ENCODE measurements around the gene SLFNL1.
A peak's percentile ranks its signal among the peaks of the same experiment; 100 is the strongest.

The SLFNL1 gene

DNA sequence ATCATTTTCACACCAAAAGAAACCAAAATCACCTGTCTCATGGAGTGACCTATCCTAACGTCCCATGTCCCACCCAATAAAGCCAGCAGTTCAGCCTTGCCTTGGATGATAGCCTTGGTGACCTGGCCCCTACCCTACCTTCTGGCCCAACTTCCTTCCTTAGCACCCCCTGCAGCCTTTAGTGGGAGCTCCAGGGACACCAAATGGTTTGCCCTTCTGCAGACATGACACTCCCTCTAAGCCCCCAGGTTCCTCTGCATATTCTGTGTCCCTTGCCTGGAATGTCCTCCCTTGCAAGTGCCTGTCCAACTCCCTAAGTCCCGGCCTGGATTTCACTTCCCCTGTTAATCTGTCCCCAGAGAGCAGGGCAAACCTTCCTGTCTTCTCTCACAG is 2.2 kb downstream of the SLFNL1 start:
- DNase-seq: no peak

DNA sequence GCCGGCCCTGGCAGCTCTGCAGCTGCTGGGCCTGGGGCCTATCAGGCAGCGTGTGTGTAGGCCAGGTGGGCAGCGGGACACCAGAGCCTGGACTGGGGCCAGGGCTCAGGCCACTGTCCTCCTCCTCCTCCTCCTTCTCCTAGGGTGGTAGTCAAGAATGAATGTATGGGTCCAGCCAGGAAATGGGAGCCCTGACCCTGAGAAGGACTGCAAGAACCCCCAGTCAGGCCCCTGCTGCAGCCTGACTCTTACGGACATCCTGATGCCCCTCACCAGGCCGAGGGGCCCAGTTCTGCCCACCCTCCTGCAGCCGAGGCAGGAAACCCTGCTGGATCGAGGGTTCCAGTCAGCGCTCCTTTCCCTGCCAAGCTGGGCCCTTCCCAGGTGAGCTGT is 3.5 kb downstream of the SLFNL1 start:
- no peak for DNase-seq

DNA sequence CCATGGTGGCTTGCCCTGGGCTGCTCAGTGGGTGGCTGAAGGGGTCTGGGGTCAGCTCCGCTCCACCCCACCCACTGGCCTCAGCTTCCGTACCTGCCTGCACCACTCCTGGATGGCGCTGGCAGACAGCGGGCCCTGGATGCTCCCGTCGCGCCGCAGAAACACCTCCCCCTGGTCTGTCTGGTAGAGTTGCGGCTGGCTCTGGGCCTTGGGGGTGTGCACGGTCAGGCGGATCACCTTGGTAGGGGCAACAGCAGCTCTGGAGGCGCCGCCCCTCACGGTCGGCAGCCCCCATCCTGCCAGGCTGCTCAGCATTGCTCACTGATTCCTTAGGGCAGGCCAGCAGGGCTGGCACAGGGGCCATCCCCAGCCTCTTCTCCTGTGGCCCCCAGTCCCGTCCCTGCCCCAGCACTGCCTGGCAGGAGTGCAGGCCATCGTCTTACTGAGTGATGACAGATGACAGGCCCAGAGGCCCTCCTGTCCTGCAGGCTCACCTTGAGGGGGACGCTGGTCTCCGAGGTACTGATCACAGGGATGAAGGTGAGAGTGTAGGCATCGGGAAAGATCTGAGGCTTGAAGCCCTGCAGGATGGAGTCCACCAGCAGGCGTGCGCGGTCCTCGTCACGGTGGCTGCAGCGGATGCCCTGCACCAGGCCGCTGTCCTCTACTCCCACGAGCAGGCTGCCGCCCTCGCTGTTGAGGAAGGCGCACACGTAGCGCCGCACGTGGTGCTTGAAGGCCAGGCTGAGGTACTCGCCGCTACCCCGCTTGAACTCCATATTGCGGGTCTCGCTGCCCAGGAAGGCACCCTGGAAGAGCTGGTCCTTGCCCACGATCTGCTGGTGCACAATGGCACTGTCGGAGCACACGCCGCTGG is 4.1 kb downstream of the SLFNL1 start:
- DNase-seq: no peak

DNA sequence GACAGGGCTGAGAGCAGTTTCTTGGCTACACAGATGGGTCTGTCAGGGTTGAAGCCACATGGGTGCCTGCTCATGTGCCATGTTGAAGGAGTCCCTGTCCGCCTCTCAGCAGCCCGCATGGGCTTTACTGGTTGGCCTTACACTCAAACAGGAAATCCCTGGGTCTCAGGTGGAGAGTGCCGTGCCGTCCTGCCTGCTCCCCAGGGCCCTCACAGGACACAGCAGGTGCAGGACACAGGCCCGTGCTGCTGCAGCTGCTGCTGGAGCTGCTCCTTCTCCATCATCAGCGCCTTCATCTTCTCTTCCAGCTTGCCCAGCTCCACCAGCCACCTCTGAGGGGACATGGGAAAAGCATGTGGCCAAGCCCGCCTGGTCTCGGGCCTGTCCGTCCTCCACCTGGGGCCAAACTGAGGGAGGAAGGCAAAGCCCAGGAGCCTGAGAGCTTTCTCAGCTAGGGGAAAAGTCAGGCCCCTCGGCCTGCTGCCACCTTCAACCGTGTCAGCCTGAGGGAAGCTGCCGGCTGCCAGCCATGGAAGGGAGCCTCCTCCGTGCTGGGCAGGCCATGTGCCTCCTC is 5.5 kb downstream of the SLFNL1 start:
- DNase-seq: no peak

DNA sequence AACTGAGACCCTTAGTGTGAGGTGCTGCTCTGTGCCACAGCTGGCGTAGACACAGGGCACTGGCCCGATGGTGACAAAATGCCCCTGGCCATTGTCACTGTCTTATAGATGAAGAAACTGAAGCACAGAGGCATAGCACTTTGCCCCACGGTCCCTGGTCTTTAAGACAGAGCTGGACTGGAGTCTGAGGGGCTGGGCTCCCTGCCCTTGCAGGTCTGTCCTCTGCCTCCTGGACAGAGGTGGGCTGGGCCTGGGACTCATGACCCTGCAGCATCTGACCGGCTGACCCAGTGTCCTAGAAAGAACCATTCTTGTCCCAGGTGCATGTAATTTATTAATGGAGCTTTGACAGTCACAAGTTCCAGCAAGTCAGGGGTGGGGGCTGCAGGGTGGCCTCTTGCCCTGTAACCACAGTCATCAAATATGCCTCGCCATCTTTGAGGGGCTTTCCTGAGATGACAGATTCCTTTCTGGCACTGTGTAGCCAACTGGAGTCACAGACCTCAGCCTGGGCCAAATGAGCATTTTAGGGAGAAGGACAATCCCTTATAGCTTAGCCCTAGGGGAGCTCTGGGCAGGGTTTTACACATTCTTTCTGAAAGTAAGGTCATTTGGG is 6.1 kb downstream of the SLFNL1 start:
- DNase-seq: no peak

DNA sequence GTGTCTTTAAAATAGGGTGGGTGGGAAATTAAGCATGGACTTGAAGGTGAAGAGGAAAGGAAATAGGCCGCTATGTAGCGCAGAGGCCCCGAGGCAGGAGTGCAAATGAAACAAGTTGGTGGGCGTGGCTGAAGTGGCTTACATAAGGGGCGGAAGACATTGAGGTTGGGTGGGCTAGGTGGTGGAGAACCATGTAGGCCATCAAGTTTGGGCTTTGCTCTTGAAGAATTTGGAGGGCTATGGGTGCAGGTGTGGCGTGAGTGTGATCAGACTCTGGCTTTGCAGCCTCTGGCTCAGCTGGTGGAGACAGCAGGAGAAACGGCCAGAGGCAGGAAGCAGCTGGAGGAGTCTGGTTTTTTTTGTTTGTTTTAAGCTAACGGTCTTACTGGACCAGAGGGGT is 6.7 kb downstream of the SLFNL1 start:
- no peak for DNase-seq

DNA sequence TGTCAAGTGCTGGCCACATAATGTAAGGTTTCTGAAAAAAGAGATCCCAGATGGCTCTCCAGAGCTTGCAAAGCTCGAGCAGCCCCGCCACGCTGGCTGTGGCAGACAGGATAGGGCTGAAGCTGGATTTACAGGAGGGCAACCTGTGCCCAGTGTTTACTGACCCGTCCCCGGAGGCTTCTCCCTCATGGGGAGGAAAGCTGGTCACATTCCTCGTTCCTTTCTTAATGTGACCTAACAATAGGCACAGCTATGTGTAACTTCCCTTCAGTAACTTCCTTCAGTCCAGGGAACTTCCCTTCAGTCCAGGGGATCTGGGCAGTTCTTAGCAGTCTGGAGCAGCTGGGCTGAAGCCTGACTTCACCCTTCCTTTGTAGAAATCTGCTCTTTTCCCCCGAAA is 7.7 kb downstream of the SLFNL1 start:
- no peak for DNase-seq

DNA sequence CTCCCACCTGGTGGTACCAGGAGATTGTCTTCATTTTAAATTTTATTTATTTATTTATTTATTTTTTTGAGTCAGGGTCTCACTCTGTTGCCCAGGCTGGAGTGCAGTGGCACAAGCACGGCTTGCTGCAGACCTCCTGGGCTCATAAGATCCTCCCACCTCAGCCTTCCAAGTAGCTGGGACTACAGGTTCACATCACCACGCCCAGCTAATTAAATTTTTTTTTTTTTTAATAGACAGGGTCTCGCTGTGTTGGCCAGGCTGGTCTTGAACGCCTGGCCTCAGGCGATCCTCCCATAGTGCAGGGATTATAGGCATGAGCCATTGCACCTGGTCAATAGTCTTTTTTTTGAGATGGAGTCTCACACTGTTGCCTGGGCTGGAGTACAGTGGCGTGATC is 8.5 kb downstream of the SLFNL1 start:
- no peak for DNase-seq

DNA sequence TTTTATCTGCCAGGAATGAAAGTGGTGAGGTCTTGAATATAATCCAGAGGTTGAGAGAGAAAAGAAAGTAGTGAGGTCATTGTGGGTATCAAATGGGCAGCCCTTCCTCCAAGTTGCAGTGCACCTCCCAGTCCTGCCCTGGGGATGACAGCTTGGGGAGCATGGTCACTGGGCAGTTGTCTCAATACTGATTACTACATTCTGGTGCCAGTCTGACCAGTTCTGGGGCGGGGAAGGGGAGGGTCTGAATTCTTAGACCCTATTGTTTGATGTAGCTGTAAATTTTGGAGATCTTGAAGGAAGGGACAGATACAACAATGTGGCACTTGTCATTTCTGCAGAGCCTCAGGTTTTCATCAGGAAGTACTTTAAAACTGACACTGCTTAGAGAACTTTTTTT is 11.2 kb downstream of the SLFNL1 start:
- DNase-seq: no peak

DNA sequence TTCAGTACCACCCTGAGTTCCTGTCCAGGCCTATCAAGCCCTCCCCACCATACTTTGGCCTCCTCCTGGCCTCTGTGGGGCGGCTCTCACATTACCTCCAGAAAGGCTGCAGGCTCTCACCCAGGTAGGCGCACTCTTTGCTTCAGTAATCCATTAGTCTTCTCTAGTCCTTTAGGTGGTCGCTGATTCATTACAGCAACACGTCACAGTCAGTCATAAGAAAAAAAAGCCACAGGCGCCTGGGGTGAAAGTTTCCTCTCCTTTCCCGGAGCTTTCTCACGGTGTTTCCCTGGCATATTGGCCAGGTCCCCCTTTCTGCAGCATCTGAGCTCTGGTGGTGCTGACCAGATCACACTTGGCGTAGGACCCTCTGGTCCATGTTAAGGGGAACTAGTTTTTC is 12.1 kb downstream of the SLFNL1 start:
- DNase-seq: no peak

DNA sequence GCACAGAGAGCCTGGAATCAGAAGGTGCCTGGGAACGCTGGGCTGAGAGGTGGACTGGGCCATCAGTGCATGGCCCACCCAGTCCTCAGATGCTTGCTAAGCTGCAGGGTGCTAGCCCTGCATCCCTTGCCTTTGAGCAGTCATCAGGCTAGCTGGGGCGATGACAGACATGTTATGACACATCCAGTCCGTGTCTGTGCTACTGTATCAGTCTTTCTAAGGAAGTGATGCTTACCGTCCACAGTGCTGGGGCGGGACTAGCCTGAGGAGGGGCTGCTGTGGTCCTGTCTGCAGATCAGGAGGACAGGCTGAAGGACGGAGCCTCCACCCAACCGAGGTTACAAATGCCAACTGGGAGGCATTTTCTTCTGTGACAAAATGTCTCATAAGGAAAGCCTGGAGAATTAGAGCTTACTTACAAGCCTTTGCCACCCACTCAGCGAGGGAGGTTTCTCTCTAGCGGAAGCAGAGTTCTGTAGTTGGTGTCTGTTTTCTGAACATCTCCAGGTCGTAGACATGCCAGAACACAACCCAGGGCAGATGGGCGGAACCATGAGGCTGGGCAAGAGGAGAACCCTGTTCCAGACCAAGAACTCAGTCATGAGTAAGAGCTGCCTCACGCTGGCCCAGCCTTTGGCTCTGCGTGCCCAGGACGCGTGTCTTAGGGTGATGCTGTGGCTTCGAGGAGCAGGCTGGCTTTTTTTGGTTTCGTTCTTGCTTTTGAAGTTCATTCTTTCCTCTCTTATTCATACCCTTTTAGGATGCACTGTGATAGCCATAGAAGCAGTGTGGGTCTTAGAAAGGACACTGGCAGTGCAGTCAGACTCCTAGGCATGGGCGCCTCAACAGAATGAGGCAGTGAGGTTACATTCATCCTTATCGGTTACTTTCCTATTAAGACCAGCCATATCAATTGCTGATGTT is 14.3 kb downstream of the SLFNL1 start:
- no peak for DNase-seq

DNA sequence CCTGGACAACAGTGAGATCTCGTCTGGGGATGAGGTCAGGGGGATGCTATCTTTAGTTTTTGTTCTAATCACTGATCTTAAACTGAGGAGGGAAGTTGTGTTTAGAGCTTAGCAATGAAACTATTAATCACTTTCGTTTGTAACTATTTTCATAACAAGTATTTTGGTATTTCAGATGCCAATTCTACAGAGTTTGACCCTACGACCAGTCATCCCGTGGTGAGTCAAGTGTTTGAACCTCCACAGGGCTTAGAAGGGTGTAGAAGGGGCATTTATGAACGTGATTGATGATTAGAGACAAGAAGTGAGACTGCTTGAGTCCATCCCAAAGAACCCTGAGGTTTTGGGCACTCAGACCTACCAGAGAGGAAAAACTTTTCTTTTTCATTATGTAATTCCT is 15.6 kb downstream of the SLFNL1 start:
- no peak for DNase-seq

DNA sequence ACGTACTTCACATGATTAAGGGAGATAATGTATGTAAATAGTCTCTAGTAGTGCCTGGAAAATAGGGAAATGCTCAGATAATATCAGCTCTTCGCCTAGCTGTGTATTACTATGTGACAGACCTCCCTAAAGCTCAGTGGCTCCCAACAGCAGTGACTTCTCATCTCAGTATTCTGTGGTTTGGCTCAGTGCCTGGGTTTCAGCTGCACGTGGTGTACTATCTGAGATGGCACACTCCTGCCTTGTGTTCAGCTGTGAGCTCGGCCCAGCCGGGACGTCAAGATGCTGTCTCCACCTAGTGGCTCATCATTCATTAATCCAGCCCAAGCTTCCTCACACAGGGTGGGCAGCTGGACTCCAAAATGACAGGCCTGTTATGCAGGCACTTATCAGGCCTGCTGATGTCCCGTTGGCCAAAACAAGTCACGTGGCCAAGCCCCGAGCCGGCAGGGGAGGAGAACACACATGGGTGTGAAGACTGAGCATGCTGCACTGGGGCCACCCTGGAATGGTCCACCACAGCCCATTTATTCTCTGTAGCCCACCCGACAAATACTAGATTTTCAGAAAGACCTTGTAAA is 17.8 kb downstream of the SLFNL1 start:
- peak; percentile 81 for DNase-seq

DNA sequence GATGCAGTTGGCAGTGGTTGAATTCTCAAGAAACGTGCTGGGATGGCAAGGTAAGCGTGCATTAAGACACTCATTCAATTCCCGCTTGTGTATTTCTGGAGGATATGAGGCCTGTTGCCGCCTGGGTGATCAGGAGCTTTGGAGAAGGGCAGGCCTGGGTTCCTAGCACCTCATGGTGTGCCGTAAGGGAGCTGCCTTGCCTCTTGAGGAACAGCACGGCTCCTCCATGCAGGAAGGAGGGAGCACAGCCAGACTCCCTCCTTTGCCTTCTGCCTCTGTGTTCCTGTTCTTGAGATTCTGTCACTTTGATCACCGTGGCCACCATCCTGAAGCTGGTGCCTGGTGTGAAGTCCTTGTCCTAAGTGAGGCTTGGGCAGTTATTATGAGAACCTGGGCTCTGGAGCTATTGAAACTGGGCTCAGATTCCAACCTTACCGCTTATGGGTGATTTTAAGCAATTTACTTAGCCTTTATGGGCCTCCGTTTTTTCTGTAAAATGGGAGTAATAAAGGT is 18.3 kb downstream of the SLFNL1 start:
- DNase-seq: no peak

DNA sequence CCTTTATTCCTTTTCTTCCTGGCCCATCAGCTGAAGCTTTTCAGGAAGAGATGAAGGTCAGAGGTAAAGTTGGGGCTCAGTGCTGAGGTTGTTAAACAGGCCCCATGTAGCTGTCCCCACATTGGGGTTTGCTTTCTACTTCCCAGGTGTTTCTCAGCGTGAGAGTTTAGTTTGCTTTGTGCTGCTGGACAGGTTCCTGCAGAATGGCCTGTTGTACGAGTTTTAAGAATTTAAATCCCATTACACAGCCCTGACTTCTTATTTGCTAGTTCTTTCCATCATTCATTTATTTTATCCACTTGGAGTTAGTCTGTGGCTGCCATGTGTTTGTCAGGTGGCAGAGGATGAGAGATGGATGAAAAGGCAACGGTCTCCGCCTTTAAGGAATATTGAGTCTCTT is 22.9 kb downstream of the SLFNL1 start:
- DNase-seq: no peak

DNA sequence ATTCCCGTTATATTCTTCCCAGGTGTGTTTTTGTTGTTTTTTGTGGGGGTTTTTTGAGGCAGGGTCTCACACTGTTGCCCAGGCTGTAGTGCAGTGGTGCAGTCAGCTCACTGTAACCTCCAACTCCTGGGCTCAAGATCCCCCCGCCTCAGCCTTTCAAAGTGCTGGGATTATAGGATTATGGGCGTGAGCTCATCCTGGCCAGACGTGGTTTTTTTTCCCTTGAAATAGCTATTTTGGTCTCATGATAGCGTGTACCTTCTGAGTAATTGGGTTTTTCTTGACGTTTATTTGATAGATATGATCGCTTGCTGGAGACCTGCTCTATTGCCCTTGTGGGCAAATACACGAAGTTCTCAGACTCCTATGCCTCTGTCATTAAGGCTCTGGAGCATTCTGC is 24.4 kb downstream of the SLFNL1 start:
- DNase-seq: no peak

DNA sequence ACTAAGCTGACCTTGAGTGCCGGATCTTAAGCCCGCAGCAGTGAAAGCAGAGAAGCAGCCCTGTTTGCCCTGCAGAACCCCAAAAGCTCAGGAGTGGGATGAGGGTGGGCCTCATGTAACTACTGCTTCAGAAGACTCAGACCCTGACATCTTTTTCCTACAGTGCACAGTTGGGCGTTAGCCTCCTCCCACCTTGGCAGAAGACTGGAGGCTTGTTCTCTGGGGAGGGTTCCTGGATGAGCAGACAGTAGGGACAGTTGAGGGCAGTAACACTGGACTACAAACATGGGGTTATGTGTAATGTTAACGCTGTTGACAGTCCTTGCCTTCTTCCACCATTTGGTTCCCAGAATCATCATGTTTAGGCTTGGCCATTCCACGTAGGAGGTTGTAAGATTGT is 32.5 kb downstream of the SLFNL1 start:
- no peak for DNase-seq

DNA sequence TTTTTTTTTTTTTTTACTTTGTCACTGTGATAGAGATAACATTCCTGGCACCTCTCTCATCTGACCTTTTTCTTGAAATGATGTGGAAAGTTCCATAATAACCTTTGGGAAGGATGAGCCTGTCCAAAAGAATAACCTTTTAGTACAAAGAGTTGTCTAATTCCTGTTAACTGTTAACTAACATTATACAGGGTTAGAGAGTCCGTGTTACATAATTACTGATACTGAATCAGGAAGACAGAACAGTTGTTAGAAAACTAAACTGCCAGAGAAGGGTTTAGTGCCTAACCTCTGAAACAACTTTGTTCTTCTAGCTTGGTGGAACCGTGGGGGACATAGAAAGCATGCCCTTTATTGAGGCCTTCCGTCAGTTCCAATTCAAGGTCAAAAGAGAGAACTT is 33.2 kb downstream of the SLFNL1 start:
- no peak for DNase-seq

DNA sequence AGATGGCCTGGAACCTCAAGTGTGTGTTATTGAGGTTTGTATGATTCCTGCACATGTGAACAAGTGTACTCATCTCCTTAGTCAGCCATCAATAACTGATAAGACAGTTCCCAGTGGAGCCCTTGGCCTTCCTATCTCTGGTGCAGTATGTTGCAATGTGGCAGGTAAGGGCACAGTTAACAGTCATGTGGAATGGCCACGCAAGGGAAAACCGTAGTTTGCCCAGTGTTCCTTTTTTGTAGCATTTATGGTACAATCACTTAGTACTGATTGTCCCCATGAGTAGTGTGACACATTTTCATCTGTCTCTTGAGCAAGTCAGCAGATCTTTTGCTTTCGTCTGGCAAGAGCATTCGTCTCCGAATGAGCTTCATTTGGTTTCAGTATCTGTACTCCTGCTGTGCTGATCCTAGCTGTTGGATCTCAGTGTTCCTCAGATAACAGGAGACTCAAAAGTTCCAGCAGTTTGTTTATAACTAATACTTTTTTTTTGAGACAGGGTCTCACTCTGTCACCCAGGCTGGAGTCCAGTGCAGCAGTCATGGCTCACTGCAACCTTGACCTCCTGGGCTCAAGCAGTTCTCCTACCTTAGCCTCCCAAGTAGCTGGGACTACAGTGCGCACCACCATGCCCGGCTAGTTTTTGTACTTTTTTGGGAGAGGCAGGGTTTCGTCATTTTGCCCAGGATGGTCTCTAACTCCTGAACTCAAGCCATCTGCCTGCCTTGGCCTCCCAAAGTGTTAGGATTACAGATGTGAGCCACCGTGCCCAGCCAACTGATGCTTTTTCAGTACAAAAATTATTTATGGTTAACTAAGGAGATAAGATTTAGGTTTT is 33.9 kb downstream of the SLFNL1 start:
- DNase-seq: no peak

DNA sequence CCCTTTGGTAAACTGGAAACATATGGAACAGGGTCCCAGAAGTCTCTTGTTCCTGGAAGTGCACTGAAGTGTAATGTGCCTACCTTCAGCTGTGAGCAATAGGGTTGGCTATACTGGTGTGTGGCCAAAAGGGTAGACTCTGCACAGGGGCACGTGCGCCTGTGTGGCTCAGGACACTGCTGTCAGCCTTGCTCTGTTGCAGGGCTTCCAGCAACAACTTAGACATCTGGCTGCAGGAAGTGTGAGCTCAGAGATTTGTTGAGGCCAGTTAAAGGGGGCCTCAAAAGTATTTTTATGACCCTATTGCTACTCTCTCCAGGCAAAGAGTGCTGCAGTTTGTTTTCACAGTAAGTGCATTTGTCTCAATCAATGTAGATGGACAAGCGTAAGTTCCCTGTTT is 34.6 kb downstream of the SLFNL1 start:
- DNase-seq: no peak

DNA sequence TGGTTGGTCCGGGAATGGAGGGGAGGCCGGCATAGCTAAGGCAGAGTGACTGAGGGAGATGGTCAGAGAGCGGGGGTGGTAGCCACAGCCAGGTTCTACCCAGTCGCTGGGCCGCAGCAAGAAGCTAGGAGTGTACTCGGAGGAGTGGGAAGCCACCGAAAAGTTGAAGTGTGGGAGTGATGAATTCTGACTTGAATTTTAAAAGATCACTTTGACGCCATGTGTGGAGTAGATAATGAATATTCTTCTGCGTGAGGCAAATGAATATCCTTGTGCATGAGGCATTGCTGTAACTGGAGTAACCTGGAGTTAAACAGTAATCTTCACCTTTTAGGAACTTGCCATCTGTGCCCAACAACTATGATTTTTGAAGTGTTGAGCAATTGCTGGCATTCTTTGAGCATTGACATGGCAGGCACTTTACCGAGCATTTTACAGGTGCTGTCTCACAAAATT is 35.2 kb downstream of the SLFNL1 start:
- no peak for DNase-seq

DNA sequence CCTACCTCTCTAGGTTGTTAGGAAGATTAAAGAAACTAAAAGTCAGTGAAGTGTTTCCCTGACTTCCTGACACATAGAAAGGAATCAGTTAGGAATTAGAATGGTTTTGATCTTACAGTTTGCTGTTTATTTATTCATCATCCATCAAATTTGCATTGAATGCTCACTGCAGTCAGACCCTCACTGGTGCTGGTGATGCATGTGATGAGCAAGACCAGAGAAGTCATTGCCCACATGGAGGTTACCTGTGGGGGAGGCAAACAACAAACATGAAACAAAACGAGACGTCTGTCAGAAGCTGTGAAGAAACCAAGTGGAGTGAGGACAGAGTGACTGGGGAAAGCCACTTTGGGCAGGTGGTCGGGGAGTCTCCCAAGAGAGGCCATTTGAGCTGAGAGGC is 35.6 kb downstream of the SLFNL1 start:
- DNase-seq: no peak

All from central memory CD4-positive, alpha-beta T cell (primary cell).